GM10248 (cell line): ENCODE results near the gene WFIKKN2.

Source experiments
- CTCF ChIA-PET: fragments of 300-600 bp; sonication (Branson Sonifier 250); formaldehyde crosslinking; extraction: SDS; loops from one replicate; lab custom pipeline; 2021; ENCODE audit warnings: antibody characterized with exemption; lab: Yijun Ruan, JAX
- POLR2A ChIA-PET: fragments of 350-650 bp; sonication (Branson Sonifier 250); formaldehyde crosslinking; extraction: SDS; loops from one replicate; lab custom pipeline; 2020; ENCODE audit warnings: antibody characterized with exemption; lab: Yijun Ruan, JAX
- DNase-seq: peaks from one replicate; pipeline ENCODE4 v3.0.0; 2012; ENCODE audit errors: extremely low spot score
- TF ChIP-seq, protein P1 (sequence below): IDR thresholded peaks from 2 replicates; pipeline ENCODE4 v1.5.1; 2012; ENCODE audit warnings: mild to moderate bottlenecking, low read depth; ENCODE audit errors: extremely low read depth, missing control alignments, control extremely low read depth

Gene WFIKKN2

DNA sequence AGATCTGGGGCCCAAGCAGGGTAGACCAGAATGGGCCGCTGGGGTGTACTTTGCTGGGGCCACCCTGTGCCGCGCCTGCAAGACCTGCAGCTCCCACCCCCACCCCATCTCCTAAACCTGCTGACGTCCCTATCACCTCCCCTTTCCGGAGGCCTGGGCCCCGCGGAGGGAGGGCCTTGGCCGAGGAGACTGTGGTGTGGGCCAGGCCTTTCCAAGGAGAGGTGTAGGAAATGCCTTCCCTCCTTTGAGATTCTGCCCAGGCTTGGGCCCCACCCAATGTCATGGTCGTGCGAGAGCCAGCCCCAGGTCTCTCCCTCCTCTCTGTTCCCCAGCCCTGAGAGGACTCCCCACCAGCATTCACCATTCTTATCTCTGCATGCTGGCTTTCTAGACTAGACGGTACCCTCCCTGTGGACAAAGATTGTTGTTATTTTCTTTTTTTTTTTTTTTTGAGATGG is 3.9 kb upstream of the WFIKKN2 start:
- no peak for DNase-seq
- CTCF ChIA-PET = interaction anchor here (1.1 to 8.5 kb wide), 4 partner anchors 11 to 118 kb away, joined by 3 to 65 read pairs (median 54); no protein-coding TSS in a partner anchor

DNA sequence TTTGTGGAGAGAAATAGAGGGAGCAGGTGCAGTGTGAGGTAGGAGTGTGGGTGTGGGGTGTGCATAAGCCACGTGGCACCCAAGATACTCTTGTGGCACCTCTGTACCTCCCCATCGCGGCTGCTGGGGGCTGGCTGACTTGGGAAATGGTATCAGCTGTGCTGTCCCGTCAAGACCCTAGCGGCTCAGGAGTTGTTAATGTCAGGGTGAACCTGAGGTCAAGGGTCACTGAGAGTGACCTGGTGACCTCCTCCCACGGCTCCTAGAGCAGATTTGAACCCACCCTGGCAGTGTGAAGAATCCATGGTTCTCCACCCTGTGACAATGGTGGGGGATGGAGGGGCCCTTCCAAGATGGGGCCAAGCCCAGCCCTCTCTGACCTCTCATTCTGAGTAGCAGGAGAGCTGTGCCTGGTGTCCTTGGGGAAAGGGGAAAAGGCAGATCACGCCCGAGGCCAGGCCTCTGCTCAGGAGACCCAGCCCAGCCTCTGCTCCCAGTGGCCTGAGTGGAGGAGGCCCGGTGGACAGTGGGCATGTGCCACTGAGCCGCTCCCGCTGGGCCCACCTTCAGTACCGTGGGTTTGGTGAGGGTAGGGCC is 3.0 kb upstream of the WFIKKN2 start:
- TF ChIP-seq, protein P1, sequence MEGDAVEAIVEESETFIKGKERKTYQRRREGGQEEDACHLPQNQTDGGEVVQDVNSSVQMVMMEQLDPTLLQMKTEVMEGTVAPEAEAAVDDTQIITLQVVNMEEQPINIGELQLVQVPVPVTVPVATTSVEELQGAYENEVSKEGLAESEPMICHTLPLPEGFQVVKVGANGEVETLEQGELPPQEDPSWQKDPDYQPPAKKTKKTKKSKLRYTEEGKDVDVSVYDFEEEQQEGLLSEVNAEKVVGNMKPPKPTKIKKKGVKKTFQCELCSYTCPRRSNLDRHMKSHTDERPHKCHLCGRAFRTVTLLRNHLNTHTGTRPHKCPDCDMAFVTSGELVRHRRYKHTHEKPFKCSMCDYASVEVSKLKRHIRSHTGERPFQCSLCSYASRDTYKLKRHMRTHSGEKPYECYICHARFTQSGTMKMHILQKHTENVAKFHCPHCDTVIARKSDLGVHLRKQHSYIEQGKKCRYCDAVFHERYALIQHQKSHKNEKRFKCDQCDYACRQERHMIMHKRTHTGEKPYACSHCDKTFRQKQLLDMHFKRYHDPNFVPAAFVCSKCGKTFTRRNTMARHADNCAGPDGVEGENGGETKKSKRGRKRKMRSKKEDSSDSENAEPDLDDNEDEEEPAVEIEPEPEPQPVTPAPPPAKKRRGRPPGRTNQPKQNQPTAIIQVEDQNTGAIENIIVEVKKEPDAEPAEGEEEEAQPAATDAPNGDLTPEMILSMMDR = no peak
- CTCF ChIA-PET = interaction anchor here (1.1 to 8.5 kb wide), 5 partner anchors 10 to 49 kb away, joined by 3 to 65 read pairs (median 46); no protein-coding TSS in a partner anchor
- POLR2A ChIA-PET = no interaction called here
- no peak for DNase-seq

More for the DNA sequence above, 3.9 kb upstream of the WFIKKN2 start:
- TF ChIP-seq, protein P1 = no peak
- POLR2A ChIA-PET = no interaction called here

DNA sequence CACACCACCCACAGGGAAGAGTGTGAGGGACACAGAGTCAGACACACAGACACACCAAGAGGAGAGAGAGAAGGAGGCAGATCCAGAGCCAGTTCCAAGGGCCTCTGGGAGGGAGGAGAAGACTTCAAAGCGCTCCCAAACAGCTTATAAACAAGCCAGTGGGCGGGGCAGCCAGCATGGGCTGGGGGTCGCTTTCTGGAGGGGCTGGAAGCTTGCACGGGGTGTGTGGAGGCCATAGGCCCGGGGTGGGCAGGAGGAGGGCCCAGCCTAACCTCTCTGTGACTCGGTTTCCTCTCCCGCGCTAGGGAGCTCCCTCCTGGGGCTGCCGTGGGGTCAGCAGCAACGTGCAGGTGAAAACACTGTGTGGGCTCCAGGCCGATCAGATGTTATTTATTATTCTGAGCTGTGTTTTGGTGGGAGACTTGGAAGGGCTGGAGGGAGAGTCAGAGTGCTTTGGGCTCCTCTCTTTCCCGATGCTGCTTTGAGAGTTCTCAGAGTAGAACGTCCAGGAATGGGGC is 2.5 kb upstream of the WFIKKN2 start:
- CTCF ChIA-PET = interaction anchor here (1.1 to 8.5 kb wide), 5 partner anchors 9 to 49 kb away, joined by 3 to 65 read pairs (median 46); no protein-coding TSS in a partner anchor
- DNase-seq = no peak

DNA sequence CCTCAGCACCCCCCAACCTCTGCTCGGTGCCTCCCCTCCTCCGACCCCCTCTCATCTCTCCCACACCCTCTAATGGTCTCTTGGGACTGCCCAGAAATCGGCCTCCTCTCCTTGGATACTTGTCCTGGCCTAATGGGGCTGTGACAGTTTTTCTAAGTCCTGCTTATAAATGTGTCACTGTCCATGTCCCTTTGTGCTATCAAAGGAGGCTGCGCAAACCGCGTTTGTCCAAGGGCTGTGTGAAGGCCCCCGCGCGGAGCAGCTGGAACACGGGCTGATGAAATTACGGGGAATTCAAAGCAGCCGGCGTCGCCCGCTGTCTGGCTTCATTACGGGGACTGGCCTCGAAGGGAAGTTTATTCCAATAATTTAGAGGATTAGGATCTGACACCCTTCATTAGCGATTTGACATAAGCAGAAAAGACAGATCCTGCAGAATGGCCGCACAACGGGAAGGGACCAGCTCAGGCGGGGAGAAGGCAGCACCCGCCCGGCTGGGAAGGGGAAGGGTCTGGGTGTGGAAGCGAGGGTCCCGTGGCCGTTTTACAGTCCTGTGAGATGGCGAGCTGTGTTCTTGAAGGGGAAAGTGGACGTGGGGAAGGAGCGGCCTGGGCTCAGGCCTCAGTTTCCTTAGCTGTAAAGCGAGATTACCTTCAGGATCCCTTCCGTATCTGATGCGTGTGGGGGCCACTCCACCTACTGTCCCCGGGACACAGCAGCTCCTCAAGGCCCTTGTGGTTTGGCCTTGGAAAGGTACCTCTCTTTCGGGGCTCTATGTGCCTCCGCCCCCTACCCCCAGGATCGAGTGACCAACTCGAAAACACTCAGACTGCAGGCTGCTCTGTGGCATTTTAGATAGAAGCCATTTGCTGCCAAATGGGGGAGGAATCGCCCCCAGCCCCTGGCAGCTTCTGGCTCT is 1.6 kb upstream of the WFIKKN2 start:
- TF ChIP-seq, protein P1 = no peak
- no peak for DNase-seq
- ChIA-PET CTCF (interaction anchor here (0.9 to 8.5 kb wide), 8 partner anchors 8 to 123 kb away, joined by 3 to 65 read pairs (median 4); no protein-coding TSS in a partner anchor), POLR2A (interaction anchor here (1.0 kb wide), 1 partner anchor 32 kb away, joined by 3 read pairs; the partner anchor contains the start of gene TOB1)

More for the DNA sequence above, 2.5 kb upstream of the WFIKKN2 start:
- TF ChIP-seq, protein P1 = no peak
- POLR2A ChIA-PET = no interaction called here

- CTCF ChIA-PET = interaction anchor here (0.9 to 8.5 kb wide), 7 partner anchors 8 to 122 kb away, joined by 3 to 65 read pairs (median 4); no protein-coding TSS in a partner anchor
- no peak for DNase-seq
- POLR2A ChIA-PET = interaction anchor here (1.0 kb wide), 1 partner anchor 31 kb away, joined by 3 read pairs; the partner anchor contains the start of gene TOB1
- TF ChIP-seq, protein P1 = no peak
Measured at GRCh38 chr17:50834429-50835300, 721 bp upstream of the WFIKKN2 start.
